SK-N-SH treated with all-trans-retinoic acid at 6 μM for 48 hours (cell line): ENCODE measurements around the gene KLHDC7B.
A peak's percentile ranks its signal among the peaks of the same experiment; 100 is the strongest.

Experiments used
- ATAC-seq: fragments of 200-7000 bp; cut with Tn5 transposase; 3 replicates; pipeline ENCODE4 v1.9.1; 2020; ENCODE audit warnings: mild to moderate bottlenecking, moderate library complexity
- ARNTL ChIP-seq: fragments of 450-650 bp; formaldehyde crosslinking; IDR thresholded peaks from 2 replicates; pipeline ENCODE4 v1.5.0; 2020; ENCODE audit warnings: low read depth, mild to moderate bottlenecking, moderate library complexity, borderline replicate concordance
- BACH2 ChIP-seq: fragments of 250-450 bp; sonication (Bioruptor Pico); IDR thresholded peaks from 2 replicates; pipeline ENCODE4 v1.9.0; 2021; ENCODE audit warnings: mild to moderate bottlenecking, borderline replicate concordance
- CSDC2 ChIP-seq: fragments of 250-450 bp; sonication (Bioruptor Pico); IDR thresholded peaks from 2 replicates; pipeline ENCODE4 v1.5.0; 2020; ENCODE audit warnings: mild to moderate bottlenecking, moderate library complexity
- CSRNP3 ChIP-seq: fragments of 250-450 bp; sonication (Bioruptor Pico); IDR thresholded peaks from 2 replicates; pipeline ENCODE4 v1.5.1; 2021; ENCODE audit warnings: mild to moderate bottlenecking, moderate library complexity
- ESRRG ChIP-seq: fragments of 250-450 bp; sonication (Bioruptor Pico); IDR thresholded peaks from 2 replicates; pipeline ENCODE4 v1.6.1; 2021; ENCODE audit warnings: mild to moderate bottlenecking
- GLIS3 ChIP-seq: fragments of 250-450 bp; sonication (Bioruptor Pico); IDR thresholded peaks from 2 replicates; pipeline ENCODE4 v1.5.0; 2020; ENCODE audit warnings: mild to moderate bottlenecking, moderate library complexity
- ISL1 ChIP-seq: fragments of 250-450 bp; sonication (Bioruptor Pico); IDR thresholded peaks from 2 replicates; pipeline ENCODE4 v2.1.2; 2022; ENCODE audit warnings: mild to moderate bottlenecking, moderate library complexity
- OSR1 ChIP-seq: fragments of 250-450 bp; sonication (Bioruptor Pico); IDR thresholded peaks from 2 replicates; pipeline ENCODE4 v1.8.0; 2022; ENCODE audit warnings: moderate library complexity, mild to moderate bottlenecking, inconsistent platforms
- PATZ1 ChIP-seq: fragments of 250-450 bp; sonication (Bioruptor Pico); IDR thresholded peaks from 2 replicates; pipeline ENCODE4 v1.8.0; 2020; ENCODE audit warnings: mild to moderate bottlenecking, moderate library complexity, borderline replicate concordance
- PPARA ChIP-seq: fragments of 250-450 bp; sonication (Bioruptor Pico); IDR thresholded peaks from 2 replicates; pipeline ENCODE4 v1.5.0; 2020; ENCODE audit warnings: mild to moderate bottlenecking, borderline replicate concordance
- RARB ChIP-seq: fragments of 250-450 bp; sonication (Bioruptor Pico); IDR thresholded peaks from 2 replicates; pipeline ENCODE4 v1.8.0; 2021; ENCODE audit warnings: mild to moderate bottlenecking, moderate library complexity
- SNAI2 ChIP-seq: fragments of 250-450 bp; sonication (Bioruptor Pico); IDR thresholded peaks from 2 replicates; pipeline ENCODE4 v1.5.0; 2020; ENCODE audit warnings: mild to moderate bottlenecking, moderate library complexity
- TCF4 ChIP-seq: fragments of 250-450 bp; sonication (Bioruptor Pico); IDR thresholded peaks from 2 replicates; pipeline ENCODE4 v1.8.0; 2021; ENCODE audit warnings: mild to moderate bottlenecking, moderate library complexity, borderline replicate concordance
- TOX ChIP-seq: fragments of 250-450 bp; sonication (Bioruptor Pico); IDR thresholded peaks from 2 replicates; pipeline ENCODE4 v1.8.0; 2021; ENCODE audit warnings: mild to moderate bottlenecking, moderate library complexity, borderline replicate concordance
- ZFP3 ChIP-seq: fragments of 250-450 bp; sonication (Bioruptor Pico); IDR thresholded peaks from 2 replicates; pipeline ENCODE4 v1.5.0; 2020; ENCODE audit warnings: mild to moderate bottlenecking, moderate library complexity
- ZFP30 ChIP-seq: fragments of 450-650 bp; formaldehyde crosslinking; IDR thresholded peaks from 2 replicates; pipeline ENCODE4 v1.5.0; 2022; ENCODE audit warnings: mild to moderate bottlenecking, moderate library complexity
- ZNF565 ChIP-seq: fragments of 450-650 bp; formaldehyde crosslinking; conservative IDR thresholded peaks from 2 replicates; pipeline ENCODE4 v1.5.0; 2020; ENCODE audit warnings: low read depth, mild to moderate bottlenecking, moderate library complexity
- ZNF70 ChIP-seq: fragments of 450-650 bp; formaldehyde crosslinking; IDR thresholded peaks from 2 replicates; pipeline ENCODE4 v1.5.0; 2020; ENCODE audit warnings: mild to moderate bottlenecking, moderate library complexity
- ZNF8 ChIP-seq: fragments of 450-650 bp; formaldehyde crosslinking; IDR thresholded peaks from 2 replicates; pipeline ENCODE4 v1.5.0; 2020; ENCODE audit warnings: mild to moderate bottlenecking, moderate library complexity
- TF ChIP-seq, protein P1 (sequence below): fragments of 250-450 bp; sonication (Bioruptor Pico); IDR thresholded peaks from 2 replicates; pipeline ENCODE4 v1.5.0; 2020; ENCODE audit warnings: mild to moderate bottlenecking, moderate library complexity
- TF ChIP-seq, protein P2 (sequence below): fragments of 250-450 bp; sonication (Bioruptor Pico); IDR thresholded peaks from 2 replicates; pipeline ENCODE4 v1.5.1; 2020; ENCODE audit warnings: low read depth, mild to moderate bottlenecking, moderate library complexity
- TF ChIP-seq, protein P3 (sequence below): fragments of 250-450 bp; sonication (Bioruptor Pico); IDR thresholded peaks from 2 replicates; pipeline ENCODE4 v1.8.0; 2021; ENCODE audit warnings: low read depth, mild to moderate bottlenecking, moderate library complexity, borderline replicate concordance

Gene KLHDC7B

GRCh38 chr22:50525858-50526107, 19.9 kb upstream of the KLHDC7B start:
- TF ChIP-seq ARNTL (CRISPR knock-in tag) (no peak), BACH2 (CRISPR knock-in tag) (no peak), ESRRG (no peak), ZFP30 (CRISPR knock-in tag) (no peak), ZNF565 (CRISPR knock-in tag) (no peak), SNAI2 (CRISPR knock-in tag) (no peak), ZNF8 (CRISPR knock-in tag) (no peak), CSDC2 (CRISPR knock-in tag) (no peak), ZFP3 (no peak), PPARA (CRISPR knock-in tag) (no peak), TOX (CRISPR knock-in tag) (no peak), CSRNP3 (no peak), GLIS3 (CRISPR knock-in tag) (no peak), PATZ1 (no peak)
- TF ChIP-seq, protein P1, sequence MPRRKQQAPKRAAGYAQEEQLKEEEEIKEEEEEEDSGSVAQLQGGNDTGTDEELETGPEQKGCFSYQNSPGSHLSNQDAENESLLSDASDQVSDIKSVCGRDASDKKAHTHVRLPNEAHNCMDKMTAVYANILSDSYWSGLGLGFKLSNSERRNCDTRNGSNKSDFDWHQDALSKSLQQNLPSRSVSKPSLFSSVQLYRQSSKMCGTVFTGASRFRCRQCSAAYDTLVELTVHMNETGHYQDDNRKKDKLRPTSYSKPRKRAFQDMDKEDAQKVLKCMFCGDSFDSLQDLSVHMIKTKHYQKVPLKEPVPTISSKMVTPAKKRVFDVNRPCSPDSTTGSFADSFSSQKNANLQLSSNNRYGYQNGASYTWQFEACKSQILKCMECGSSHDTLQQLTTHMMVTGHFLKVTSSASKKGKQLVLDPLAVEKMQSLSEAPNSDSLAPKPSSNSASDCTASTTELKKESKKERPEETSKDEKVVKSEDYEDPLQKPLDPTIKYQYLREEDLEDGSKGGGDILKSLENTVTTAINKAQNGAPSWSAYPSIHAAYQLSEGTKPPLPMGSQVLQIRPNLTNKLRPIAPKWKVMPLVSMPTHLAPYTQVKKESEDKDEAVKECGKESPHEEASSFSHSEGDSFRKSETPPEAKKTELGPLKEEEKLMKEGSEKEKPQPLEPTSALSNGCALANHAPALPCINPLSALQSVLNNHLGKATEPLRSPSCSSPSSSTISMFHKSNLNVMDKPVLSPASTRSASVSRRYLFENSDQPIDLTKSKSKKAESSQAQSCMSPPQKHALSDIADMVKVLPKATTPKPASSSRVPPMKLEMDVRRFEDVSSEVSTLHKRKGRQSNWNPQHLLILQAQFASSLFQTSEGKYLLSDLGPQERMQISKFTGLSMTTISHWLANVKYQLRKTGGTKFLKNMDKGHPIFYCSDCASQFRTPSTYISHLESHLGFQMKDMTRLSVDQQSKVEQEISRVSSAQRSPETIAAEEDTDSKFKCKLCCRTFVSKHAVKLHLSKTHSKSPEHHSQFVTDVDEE: no peak
- TF ChIP-seq, protein P2, sequence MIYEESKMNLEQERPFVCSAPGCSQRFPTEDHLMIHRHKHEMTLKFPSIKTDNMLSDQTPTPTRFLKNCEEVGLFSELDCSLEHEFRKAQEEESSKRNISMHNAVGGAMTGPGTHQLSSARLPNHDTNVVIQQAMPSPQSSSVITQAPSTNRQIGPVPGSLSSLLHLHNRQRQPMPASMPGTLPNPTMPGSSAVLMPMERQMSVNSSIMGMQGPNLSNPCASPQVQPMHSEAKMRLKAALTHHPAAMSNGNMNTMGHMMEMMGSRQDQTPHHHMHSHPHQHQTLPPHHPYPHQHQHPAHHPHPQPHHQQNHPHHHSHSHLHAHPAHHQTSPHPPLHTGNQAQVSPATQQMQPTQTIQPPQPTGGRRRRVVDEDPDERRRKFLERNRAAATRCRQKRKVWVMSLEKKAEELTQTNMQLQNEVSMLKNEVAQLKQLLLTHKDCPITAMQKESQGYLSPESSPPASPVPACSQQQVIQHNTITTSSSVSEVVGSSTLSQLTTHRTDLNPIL: no peak
- ATAC-seq: no peak; the same call in 2 of the 3 replicates

- TF ChIP-seq RARB (CRISPR knock-in tag): no peak
- TF ChIP-seq CSDC2 (CRISPR knock-in tag): no peak
- TF ChIP-seq, protein P3, sequence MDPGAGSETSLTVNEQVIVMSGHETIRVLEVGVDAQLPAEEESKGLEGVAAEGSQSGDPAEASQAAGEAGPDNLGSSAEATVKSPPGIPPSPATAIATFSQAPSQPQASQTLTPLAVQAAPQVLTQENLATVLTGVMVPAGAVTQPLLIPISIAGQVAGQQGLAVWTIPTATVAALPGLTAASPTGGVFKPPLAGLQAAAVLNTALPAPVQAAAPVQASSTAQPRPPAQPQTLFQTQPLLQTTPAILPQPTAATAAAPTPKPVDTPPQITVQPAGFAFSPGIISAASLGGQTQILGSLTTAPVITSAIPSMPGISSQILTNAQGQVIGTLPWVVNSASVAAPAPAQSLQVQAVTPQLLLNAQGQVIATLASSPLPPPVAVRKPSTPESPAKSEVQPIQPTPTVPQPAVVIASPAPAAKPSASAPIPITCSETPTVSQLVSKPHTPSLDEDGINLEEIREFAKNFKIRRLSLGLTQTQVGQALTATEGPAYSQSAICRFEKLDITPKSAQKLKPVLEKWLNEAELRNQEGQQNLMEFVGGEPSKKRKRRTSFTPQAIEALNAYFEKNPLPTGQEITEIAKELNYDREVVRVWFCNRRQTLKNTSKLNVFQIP: no peak
- TF ChIP-seq ZFP3: no peak
- no peak for TF ChIP-seq ZNF70 (CRISPR knock-in tag)
- TF ChIP-seq TOX (CRISPR knock-in tag): no peak
- no peak for TF ChIP-seq ZNF565 (CRISPR knock-in tag)
- no peak for TF ChIP-seq ARNTL (CRISPR knock-in tag)
- TF ChIP-seq, protein P1: no peak
- no peak for TF ChIP-seq GLIS3 (CRISPR knock-in tag)
- no peak for TF ChIP-seq TCF4 (CRISPR knock-in tag)
- no peak for TF ChIP-seq ISL1 (CRISPR knock-in tag)
- no peak for TF ChIP-seq CSRNP3
- TF ChIP-seq, protein P2: no peak
- no peak for TF ChIP-seq OSR1
- TF ChIP-seq BACH2 (CRISPR knock-in tag): no peak
- no peak for TF ChIP-seq ZFP30 (CRISPR knock-in tag)
- TF ChIP-seq ZNF8 (CRISPR knock-in tag): no peak
- ATAC-seq: peak; percentile 47
Measured at GRCh38 chr22:50526108-50526833, 19.4 kb upstream of the KLHDC7B start.
